ENCODE data around the gene TMEM121B.
A peak's percentile ranks its signal among the peaks of the same experiment; 100 is the strongest.
"Not testable (repeated sequence)": the region's sequence is repeated elsewhere in the genome, so short reads cannot be mapped to it uniquely, and the experiment has no call there.

The TMEM121B gene

DNA sequence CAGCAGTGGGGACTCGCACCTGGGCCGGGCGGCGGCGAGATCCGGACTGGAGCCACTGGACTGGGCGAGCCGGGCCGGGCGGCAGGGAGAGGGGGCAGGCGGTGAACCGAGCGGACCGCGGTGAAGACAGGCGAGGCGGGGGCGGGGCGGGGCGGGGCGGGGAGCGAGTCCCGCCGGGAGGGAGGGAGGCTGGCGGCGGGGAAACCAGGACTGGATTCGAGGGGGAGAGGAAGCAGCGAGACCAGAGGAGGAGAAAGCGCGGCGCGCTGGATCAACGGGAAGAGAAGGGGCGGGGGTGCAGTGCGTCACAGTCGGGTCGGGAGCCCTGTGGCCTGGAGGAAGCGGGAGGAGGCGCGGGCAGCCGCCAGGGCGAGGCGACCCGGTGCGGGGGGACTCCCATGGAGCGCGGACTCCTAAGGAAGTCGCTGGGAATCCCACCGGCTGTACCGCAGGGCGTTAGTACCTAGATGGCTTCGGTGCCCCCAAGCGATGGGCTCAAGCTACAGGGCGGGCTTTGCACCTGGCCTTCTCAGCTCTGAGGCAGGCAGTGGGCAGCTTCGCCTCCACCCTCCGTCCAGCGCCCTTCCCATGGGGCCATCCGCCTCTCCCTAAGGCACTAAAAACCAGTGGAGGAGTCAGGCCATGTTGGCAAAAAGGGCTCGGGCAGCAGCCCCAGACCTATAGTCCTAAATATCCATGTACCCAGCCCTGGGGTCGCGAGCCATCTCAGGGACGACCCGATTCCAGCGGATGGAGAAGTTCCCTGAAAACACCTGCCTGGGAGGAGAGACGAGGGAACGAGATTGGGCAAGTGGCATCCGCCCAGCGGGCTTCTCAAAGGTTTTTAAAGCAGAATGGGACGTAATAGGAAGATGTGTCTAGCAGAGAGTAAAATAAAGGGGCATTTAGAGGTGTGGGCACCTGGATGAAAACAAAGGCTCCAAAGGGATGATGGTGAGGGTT is at the start of gene TMEM121B:
Gene TMEM121B (minus strand): TSS at position 128 of the 963 bp plus-strand sequence. CDS start 233 bp downstream, outside the sequence.
- no peak for DNase-seq (ENCODE audit: low read depth)

DNA sequence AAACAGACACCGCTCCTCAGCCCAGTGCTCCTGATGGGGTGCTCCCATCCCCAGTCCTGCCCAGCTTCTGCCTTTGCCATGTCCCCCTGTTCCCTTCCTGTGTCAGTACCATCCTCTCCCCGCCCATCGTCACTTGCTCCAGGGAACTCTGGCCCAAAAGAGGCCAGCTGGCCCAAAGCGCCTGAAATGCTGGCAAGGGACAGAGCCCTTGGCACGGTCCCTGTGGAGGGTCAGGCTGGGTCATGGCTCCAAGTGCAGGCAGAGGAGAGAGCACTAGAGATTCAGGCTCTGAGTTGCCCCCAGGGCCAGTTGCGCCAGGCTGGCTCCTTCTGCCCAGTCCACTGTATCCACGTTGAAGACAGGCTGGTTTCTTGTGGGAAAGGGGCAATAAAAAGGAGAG is 46.3 kb upstream of the TMEM121B start:
- DNase-seq (ENCODE audit: low read depth) = no peak

GRCh38 chr22:17164392-17165024 is 43.3 kb upstream of the TMEM121B start:
- DNase-seq (ENCODE audit: low read depth) = no peak

DNA sequence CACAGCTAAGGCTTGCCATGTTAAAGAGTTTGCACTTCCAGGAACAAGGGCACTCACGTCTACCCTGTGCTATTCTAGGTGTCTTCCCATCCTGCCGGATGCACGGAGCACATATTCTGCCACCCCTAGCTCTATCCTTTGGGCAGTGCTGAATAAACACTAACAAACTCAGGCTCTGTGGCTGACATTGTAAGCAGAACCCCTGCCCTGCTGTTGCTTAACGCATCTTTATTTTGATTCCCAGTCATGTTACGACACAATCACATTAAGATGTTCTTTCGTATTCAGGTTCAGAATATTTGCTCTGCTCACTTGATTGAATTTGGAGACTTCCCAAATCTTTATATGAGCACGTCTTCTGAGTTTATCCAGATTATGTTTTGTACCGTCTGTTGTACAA is 41.6 kb upstream of the TMEM121B start:
- no peak for DNase-seq (ENCODE audit: low read depth)

DNA sequence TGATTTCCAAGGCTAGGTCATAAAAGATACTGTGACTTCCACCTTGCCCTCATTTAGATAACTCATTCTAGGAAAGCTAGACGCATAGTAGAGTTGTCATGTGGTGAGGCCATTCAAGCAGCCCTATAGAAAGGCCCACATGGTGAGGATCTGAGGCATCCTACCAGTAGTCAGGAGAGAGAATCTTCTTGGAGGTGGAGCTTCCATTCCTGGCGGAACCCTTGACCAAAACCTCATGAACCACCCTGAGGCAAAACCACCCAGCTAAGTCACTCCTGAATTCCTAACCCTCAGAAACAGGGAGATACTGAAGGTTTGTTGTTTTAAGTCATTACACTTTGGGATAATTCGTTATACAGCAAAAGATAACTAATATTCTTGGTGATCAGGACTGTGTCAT is 40.8 kb upstream of the TMEM121B start:
- no peak for DNase-seq (ENCODE audit: low read depth)

- DNase-seq (ENCODE audit: low read depth) = no peak
These were observed 38.4 kb upstream of the TMEM121B start for GRCh38 chr22:17159504-17159951.

DNA sequence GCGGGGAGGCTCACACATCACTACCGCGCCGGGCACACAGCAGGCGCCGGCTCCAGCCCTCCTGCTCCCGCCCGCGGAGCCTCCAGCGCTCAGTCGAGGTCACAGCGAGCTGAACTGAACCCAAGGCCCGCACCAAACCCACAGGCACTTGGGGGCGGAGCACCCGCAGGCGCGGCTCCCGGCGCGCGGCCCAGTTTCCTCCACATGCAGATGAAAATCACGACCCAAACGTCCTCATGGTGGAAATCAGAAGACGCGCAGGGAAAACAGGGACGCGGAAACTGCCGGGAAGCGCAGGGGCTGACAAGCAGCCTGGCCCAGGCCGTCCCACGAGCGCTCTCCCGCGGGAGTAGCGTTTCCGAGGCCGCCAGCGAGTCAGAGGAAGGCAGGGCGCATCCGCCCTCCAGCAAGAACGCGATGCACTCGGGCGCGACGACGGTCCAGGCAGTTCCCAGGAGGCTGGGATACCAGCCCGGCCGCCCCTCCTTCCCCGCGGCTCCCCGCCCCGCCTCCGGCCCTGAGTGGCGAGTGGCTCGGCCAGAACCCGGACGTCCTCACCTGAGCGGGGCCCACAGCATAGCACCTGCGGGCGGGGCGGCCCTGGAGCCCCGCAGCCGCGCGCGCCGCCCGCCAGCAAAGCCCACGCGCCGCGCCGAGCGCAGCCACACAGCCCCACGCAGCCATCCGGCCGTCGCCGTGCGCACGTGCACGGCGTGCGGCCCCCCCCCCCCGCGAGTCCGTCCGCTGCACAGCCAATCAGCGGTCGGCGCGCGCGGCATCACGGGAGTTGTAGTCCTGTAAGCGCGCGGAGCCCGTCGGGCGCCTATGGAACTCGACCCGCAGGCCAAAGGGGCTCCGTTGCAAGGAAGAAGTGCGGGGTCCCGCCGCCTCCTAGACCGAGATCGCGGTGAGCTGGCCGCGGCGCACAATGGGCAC is 37.7 kb upstream of the TMEM121B start, which contains the start of gene HDHD5:
Gene HDHD5 (minus strand): TSS at position 710 of the 936 bp plus-strand sequence. CDS start 26 bp downstream, at position 684.
- peak; percentile 81 for DNase-seq (ENCODE audit: low read depth)

DNA sequence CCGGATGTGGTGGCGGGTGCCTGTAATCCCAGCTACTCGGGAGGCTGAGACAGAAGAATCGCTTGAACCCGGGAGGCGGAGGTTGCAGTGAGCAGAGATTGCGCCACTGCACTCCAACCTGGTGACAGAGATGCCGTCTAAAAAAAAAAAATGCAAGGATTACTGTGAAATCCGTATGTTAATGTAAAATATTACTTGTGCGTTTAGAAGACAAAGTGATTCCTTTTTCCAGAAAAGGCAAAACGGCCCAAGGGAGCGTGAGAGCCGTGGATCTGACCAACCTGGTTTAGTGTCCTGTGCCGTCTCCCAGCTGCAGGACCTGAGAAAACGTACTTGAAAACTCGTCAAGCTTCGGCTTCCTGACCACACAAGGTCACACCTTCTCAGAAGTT is 37.0 kb upstream of the TMEM121B start:
- no peak for DNase-seq (ENCODE audit: low read depth)

GRCh38 chr22:17157714-17158113 is 36.6 kb upstream of the TMEM121B start:
- DNase-seq (ENCODE audit: low read depth) = no peak

DNA sequence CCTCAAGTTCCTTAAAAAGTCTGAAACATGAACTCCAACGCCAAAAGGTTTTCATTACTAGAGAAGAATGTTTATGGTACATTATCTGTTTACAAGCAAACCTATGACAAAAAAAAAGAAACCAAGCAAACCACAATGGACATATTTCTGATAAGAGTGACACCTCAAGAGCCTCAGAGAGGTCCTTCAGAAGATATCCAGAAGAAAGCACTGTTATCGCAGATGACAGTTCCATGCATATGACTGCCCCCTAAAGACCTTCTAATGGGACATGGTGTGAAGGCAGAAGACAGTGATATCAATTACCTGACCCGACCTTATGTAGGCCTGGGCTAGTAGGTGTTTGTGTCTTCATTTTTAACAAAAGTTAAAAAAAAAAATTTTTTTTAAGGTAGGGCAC is 34.8 kb upstream of the TMEM121B start:
- no peak for DNase-seq (ENCODE audit: low read depth)

DNA sequence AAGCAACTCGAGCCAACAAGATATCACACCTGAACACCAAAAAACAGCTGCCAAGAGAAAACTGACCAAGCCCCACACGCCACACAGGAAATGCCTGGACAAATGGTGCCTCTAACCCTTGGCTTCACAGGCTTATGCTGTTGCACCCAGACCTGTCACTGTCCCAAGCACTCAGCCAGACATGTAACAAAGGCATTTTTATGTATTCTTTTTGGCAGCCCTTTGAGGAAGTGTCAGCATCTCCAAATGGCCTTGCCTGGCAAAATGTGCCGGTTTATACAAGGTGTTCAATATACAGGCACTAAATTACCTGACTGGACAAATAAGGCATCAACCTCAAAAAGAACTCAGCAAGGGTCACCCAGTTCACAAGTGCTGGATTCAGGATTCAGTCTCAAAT is 31.8 kb upstream of the TMEM121B start:
- no peak for DNase-seq (ENCODE audit: low read depth)

GRCh38 chr22:17152340-17152739 is 31.2 kb upstream of the TMEM121B start:
- no peak for DNase-seq (ENCODE audit: low read depth)

DNA sequence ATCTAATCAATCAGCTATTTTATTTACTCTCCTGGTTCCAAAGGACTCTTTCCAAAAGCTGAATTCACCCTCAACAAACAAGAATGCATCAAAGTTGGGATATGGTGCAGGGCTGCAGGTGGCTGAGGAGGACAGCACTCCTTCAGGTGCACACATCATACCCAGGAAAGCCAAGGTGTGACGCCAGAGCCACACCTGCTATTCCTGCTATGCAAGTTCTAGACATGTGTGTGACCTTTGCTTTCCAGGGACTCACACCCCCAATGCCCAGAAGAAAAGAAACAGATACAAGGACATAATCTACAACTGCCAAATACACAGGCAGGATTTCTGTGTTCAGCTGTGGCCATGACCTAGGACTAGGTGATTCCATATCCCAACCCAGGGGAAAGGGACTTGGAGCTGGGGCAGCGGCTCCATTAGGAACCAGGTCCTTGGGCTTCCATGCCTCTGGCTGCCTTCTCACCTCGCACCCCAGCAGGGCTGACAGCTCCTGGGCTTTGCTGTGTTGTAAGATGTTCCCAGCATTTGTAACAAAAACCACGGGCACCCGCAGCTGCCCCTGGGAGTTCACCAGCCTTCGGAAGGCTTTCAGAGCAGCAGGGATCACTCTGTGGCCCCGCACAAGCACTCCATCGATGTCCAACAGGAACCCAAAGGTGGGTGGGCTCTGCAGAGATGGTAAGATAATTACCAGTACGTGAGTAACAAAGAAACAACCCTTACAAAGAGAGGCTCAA is 28.1 kb upstream of the TMEM121B start:
- DNase-seq (ENCODE audit: low read depth) = no peak

- not testable (repeated sequence) for DNase-seq (ENCODE audit: low read depth)
These were observed 26.3 kb upstream of the TMEM121B start for GRCh38 chr22:17147458-17147857.

GRCh38 chr22:17145021-17145680 is 24.0 kb upstream of the TMEM121B start:
- no peak for DNase-seq (ENCODE audit: low read depth)

GRCh38 chr22:17143826-17144225 is 22.7 kb upstream of the TMEM121B start:
- DNase-seq (ENCODE audit: low read depth) = no peak

GRCh38 chr22:17143101-17143500 is 21.9 kb upstream of the TMEM121B start:
- DNase-seq (ENCODE audit: low read depth) = no peak

- DNase-seq (ENCODE audit: low read depth) = no peak
These were observed 19.9 kb upstream of the TMEM121B start for GRCh38 chr22:17140826-17141766.

- DNase-seq (ENCODE audit: low read depth) = no peak
These were observed 18.9 kb upstream of the TMEM121B start for GRCh38 chr22:17140022-17140421.

DNA sequence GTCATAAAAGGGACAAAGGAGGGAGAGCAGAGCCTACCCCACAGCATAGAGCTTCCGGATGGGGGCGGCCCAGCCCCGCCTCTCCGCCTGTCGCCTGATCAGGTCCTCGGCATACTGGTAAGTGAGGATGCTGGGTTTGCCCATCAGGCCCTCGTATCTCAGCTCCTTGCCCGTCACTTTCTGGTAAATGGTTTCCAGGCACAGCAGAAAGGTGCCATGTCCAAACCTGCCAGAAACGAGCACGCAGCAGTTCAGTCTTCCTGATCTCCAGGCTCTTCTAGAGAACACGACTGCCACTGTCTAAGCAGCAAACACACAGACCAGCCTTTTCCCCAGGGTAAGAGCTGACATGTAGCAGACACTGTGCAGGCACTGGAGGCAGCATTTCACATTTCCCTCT is 17.4 kb upstream of the TMEM121B start:
- DNase-seq (ENCODE audit: low read depth) = no peak
